Body of pancreas (tissue), 4 donors: ENCODE measurements around the gene OSTN. TPM values are rescaled to one million over a fixed set of nuclear protein-coding genes. Genes with fewer than 3 reads are reported as not detected.
"Not testable (repeated sequence)": the region's sequence is repeated elsewhere in the genome, so short reads cannot be mapped to it uniquely, and the experiment has no call there.

Source experiments
- ATAC-seq: fragments of 150-250 bp; one replicate; pipeline ENCODE4 v1.9.1; 2016
- DNase-seq, 4 donors: peaks; one replicate each; pipeline ENCODE4 v3.0.0-alpha.2; 2019
- H3K27ac ChIP-seq, 4 donors: fragments of 200-600 bp; sonication (generic); 1 replicate in 3 of 4; 2 replicates in 1 of 4; pipeline versions ENCODE4 v1.5.1 to v1.6.1; 2016 to 2019; ENCODE audit warnings: mild to moderate bottlenecking in 1 of 4, mixed read lengths in 1 of 4, moderate library complexity in 1 of 4
- H3K27me3 ChIP-seq, 2 donors: fragments of 200-600 bp; sonication (generic); one replicate each; pipeline ENCODE4 v1.6.0; 2016; ENCODE audit warnings: mild to moderate bottlenecking in 1 of 2
- H3K36me3 ChIP-seq, 2 donors: fragments of 200-600 bp; sonication (generic); replicated peaks in 1 of 2; 2 replicates each; pipeline ENCODE4 v1.5.1; 2016; ENCODE audit warnings: low read depth in 2 of 2; ENCODE audit not compliant: insufficient read depth in 1 of 2
- H3K4me1 ChIP-seq: fragments of 200-600 bp; sonication (generic); one replicate; pipeline ENCODE4 v1.6.0; 2016
- H3K4me3 ChIP-seq, 2 donors: fragments of 200-600 bp; sonication (generic); 1 replicate in 1 of 2; 2 replicates in 1 of 2; pipeline ENCODE4 v1.5.1; 2016 to 2019
- H3K9me3 ChIP-seq, 3 donors: fragments of 200-600 bp; sonication (generic); 1 replicate in 2 of 3; 2 replicates in 1 of 3; pipeline ENCODE4 v1.5.1; 2016
- POLR2A ChIP-seq, 3 donors: fragments of 450-650 bp; IDR thresholded peaks; one replicate each; pipeline ENCODE4 v1.6.1; 2016; ENCODE audit warnings: antibody characterized with exemption in 3 of 3, mild to moderate bottlenecking in 2 of 3
- WGBS, 2 donors: methylation state at CpG; one replicate each; pipeline ENCODE4 v1.1.5; 2017; 5-methylcytosine and 5-hydroxymethylcytosine counted together
- intact Hi-C: fragments of 100-400 bp; cut with DNase I; formaldehyde crosslinking; loops from one replicate; pipeline ENCODE4 v1.15.1; 2023
- total RNA-seq, 2 donors: library from RNA; depleted of rRNA; stranded (reverse); fragments of >200 nt; gene quantifications; one replicate each; pipeline ENCODE4 v1.1.0, GENCODE V29; 2016
- TF ChIP-seq, protein P1 (sequence below), 7 experiments: fragments of 450-650 bp in 4 of 7; fragments of 200-600 bp in 3 of 7; sonication (generic) in 3 of 7; IDR thresholded peaks; one replicate each; pipeline ENCODE4 v1.5.1; 2016 to 2019; ENCODE audit warnings: antibody characterized with exemption in 7 of 7

The OSTN gene
- total RNA-seq, 2 donors from 2014 or later = not detected

DNA sequence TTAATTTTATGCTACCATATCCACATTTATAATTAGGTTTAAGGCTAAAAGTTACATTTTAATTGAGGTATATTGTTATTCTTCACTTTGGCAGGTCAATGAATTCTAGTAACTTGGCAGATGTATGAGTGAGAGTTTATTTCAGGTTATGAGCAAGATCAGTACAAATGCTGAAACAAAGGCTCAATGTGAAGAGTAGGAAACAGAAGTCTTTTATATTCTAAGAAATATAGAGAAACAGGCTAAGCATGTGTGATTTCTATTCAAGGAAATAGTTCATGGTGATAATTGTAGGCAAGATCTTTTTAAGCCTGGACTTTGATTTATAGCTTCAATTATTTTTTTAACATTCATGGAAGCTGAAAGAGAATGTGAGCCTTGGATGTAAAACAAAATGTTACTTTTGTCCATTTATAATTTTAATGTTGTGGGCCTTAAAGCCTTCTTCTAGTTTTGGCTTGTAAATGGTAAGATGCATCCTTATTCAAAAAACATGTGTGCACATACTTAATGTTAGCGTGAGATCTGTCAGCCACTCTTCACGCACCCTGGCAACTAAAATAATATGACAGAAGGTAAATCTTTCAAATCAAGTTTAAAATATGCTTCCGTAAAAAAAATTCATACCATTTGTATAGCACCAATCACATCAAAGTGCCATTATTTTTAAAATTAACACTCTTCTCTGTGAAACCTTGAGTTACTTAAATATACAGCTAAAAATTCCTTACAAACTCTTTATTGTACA, 22.8 kb upstream of the OSTN start:
- no peaks in the 10 kb centered on the region for H3K27me3 ChIP-seq
- H3K9me3 ChIP-seq = no peaks in the 10 kb centered on the region
- DNase-seq (no peak), ATAC-seq (no peak)
- WGBS, 2 donors = 72 to 80% methylated on average over 3 of the region's 3 CpGs
- H3K36me3 ChIP-seq = no peaks in the 10 kb centered on the region
- no peaks in the 10 kb centered on the region for H3K4me1 ChIP-seq
- H3K4me3 ChIP-seq = no peak overlapping the region
- H3K27ac ChIP-seq = no peak overlapping the region
- TF ChIP-seq POLR2A (IDR thresholded peaks at IDR 0.05) = no peak
- TF ChIP-seq, protein P1, sequence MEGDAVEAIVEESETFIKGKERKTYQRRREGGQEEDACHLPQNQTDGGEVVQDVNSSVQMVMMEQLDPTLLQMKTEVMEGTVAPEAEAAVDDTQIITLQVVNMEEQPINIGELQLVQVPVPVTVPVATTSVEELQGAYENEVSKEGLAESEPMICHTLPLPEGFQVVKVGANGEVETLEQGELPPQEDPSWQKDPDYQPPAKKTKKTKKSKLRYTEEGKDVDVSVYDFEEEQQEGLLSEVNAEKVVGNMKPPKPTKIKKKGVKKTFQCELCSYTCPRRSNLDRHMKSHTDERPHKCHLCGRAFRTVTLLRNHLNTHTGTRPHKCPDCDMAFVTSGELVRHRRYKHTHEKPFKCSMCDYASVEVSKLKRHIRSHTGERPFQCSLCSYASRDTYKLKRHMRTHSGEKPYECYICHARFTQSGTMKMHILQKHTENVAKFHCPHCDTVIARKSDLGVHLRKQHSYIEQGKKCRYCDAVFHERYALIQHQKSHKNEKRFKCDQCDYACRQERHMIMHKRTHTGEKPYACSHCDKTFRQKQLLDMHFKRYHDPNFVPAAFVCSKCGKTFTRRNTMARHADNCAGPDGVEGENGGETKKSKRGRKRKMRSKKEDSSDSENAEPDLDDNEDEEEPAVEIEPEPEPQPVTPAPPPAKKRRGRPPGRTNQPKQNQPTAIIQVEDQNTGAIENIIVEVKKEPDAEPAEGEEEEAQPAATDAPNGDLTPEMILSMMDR (IDR thresholded peaks at IDR 0.05) = no peak
- intact Hi-C loops = no loop called here

DNA sequence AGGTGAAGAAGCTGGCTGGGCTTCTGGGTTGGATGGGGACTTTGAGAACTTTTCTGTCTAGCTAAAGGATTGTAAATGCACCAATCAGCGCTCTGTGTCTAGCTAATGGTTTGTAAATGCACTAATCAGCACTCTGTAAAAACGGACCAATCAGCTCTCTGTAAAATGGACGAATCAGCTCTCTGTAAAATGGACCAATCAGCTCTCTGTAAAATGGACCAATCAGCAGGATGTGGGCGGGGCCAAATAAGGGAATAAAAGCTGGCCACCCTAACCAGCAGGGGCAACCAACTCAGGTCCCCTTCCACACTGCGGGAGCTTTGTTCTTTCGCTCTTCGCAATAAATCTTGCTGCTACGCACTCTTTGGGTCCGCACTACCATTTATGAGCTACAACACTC, 13.7 kb upstream of the OSTN start:
- H3K9me3 ChIP-seq, ATAC-seq, intact Hi-C loops, H3K36me3 ChIP-seq, H3K27ac ChIP-seq, H3K4me3 ChIP-seq, H3K27me3 ChIP-seq, H3K4me1 ChIP-seq, DNase-seq: not testable (repeated sequence)
- 74 to 80% methylated on average over 9 of the region's 9 CpGs for WGBS, 2 donors

GRCh38 chr3:191188246-191188645, 10.8 kb upstream of the OSTN start:
- H3K27me3 ChIP-seq, intact Hi-C loops, DNase-seq, H3K36me3 ChIP-seq, H3K27ac ChIP-seq, H3K4me3 ChIP-seq, H3K9me3 ChIP-seq, ATAC-seq, H3K4me1 ChIP-seq: not testable (repeated sequence)
- WGBS, 2 donors = 72 to 73% methylated on average over 5 of the region's 5 CpGs

GRCh38 chr3:191192270-191192669, 6.8 kb upstream of the OSTN start:
- H3K4me3 ChIP-seq, H3K27ac ChIP-seq, DNase-seq, H3K36me3 ChIP-seq, ATAC-seq, intact Hi-C loops, H3K27me3 ChIP-seq, H3K4me1 ChIP-seq, H3K9me3 ChIP-seq: not testable (repeated sequence)
- 87 to 88% methylated on average over 4 of the region's 4 CpGs for WGBS, 2 donors

- Histone ChIP-seq H3K27ac (no peak overlapping the region), H3K4me1 (no peaks in the 10 kb centered on the region), H3K9me3 (no peaks in the 10 kb centered on the region), H3K27me3 (no peaks in the 10 kb centered on the region), H3K36me3 (no peaks in the 10 kb centered on the region), H3K4me3 (no peak overlapping the region)
- no peak for ATAC-seq
- no peak for DNase-seq
- intact Hi-C loops = no loop called here
- no peak for TF ChIP-seq POLR2A (IDR thresholded peaks at IDR 0.05)
- TF ChIP-seq, protein P1 (IDR thresholded peaks at IDR 0.05) = no peak
These were observed 6.1 kb upstream of the OSTN start for GRCh38 chr3:191192941-191193340.

DNA sequence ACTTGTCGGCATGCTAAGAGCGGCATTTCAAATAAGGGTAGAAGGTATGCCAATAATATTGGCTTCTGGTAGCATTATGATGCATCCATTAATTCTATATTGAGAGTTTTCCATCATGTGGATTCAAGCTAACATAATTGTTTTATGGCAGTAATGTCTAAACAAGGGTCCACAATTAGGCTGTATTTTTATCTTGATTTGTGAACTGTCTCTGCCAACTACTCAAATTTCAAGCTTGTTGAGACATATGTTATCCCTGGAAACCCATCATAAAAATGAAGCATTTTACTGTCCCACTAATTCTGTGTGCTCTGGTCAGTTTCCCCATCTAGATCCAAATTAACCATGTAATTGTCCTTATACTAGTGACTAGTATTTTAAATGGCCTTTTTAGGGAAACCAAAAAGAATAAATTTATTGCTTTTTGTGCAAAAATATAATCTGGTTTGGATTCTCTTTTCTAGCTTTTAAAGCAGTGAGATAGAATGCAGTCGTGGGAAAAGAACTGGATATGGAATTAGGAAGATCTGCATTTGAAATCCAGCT, 1.2 kb upstream of the OSTN start:
- WGBS, 2 donors = 69 to 77% methylated on average over 3 of the region's 3 CpGs
- ATAC-seq = no peak
- no peak for DNase-seq
- intact Hi-C loops = no loop called here
- no peak overlapping the region for H3K27ac ChIP-seq
- no peaks in the 10 kb centered on the region for H3K36me3 ChIP-seq
- no peak overlapping the region for H3K4me3 ChIP-seq
- TF ChIP-seq POLR2A (IDR thresholded peaks at IDR 0.05) = no peak
- TF ChIP-seq, protein P1 (IDR thresholded peaks at IDR 0.05) = no peak
- no peaks in the 10 kb centered on the region for H3K9me3 ChIP-seq
- no peaks in the 10 kb centered on the region for H3K4me1 ChIP-seq
- no peaks in the 10 kb centered on the region for H3K27me3 ChIP-seq
